SH-SY5Y (cell line): Measurements from ENCODE around the gene SLC35A2.

ENCODE experiments used
- GATA2 ChIP-seq: IDR thresholded peaks from 2 replicates; pipeline ENCODE4 v1.6.1; 2011; ENCODE audit warnings: mild to moderate bottlenecking, low read depth, low read length
- GATA3 ChIP-seq: IDR thresholded peaks from 2 replicates; pipeline ENCODE4 v1.6.1; 2011; ENCODE audit warnings: low read depth, mild to moderate bottlenecking, low read length, moderate library complexity

DNA sequence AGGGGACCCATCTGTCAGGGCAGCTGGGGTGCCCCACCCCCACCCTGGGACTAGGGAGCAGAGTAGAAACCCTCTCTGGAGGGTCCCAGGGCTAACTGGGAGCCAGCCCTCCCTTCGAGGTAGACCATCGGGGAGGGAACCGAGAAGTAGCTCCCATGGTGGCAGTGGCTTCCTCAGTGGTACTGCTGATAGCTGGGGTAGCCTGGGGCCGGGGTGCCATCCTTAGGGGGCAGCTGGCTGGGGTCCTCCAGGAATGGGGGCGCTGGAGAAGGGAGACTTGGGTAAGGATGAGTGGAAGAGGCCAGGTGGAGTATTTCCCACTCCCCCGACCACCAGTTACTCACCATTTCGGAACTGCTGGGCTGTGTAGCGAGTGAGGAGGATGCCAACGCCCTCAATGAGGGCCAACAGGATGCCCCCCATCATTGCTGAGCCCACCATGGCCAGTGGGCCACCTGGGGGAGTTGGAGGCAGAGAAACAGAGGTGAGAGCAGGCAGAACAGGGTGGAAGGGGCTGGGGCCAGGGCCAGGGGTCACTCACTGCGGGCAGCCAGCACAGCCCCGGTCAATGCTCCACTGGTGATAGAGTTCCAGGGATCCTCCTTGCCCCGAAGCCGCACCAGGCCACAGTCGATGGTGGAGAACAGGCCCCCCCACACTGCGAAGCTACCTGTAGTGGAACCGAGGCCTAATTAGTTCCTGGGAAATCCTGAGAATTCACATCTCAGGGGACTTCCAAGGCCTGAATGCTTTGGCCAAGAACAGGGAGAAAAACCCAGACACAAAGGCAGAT lies 17.7 kb downstream of the SLC35A2 start:
- TF ChIP-seq GATA2 (no peak), GATA3 (no peak)
